Right renal pelvis (tissue), 4 donors: Measurements from ENCODE around the gene PGM2. TPM values are rescaled to one million over a fixed set of nuclear protein-coding genes. Genes with fewer than 3 reads are reported as not detected.
A peak's percentile ranks its signal among the peaks of the same experiment; 100 is the strongest.
"Not testable (repeated sequence)": the region's sequence is repeated elsewhere in the genome, so short reads cannot be mapped to it uniquely, and the experiment has no call there.

Source experiments
- DNase-seq, 4 donors: peaks; one replicate each; pipeline ENCODE4 v3.0.0-alpha.2; 2013; ENCODE audit warnings: low read depth in 4 of 4, low spot score in 3 of 4, missing footprints in 1 of 4
- polyA plus RNA-seq, 4 donors: library from polyadenylated mRNA; unstranded; fragments of 120-200 nt; gene quantifications; one replicate each; pipeline ENCODE4 v1.2.1, GENCODE V29; 2013; ENCODE audit not compliant: insufficient read length in 4 of 4

PGM2 gene
- polyA plus RNA-seq = 10 to 100 TPM; 37.3 to 41.4 (median 39.3) TPM

DNA sequence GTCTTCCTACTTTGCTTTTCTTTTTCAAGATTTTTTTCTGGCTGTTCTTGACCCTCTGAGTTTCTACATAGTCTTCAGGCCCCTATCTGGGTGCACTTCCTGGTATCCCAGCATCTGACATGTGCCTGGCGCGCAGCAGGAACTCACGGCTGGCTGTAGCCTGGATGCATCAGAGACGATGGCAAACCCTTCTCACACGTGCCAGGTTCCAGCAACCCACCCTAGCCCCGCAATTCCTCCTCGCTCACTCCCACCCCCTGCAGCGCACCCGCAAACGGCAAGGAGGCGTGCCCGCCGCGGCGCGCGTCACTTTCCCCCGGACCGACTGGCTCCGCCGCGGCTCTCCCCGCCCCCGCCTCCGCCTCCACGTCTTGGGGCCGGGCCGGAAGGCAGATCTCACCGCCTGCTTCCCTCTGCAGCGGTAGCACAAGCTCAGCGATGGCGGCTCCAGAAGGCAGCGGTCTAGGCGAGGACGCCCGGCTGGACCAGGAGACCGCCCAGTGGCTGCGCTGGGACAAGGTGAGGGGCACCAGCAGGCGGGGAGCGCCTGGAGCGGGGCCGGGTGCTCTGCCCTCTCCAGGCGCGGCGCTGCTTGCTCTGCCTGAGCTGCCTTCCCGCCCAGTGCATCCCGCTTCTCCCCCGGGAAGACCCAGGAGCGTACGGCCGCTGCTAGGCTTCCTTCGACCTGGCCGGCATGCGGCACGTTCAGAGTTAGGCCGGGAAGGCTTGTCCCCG lies at the start of gene PGM2:
Gene PGM2, plus strand, starts transcription at position 392 of the 735 bp plus-strand sequence. Its CDS starts 47 bp downstream, at position 439.
- peak; percentile 77 to 80 (median 78) for DNase-seq

DNA sequence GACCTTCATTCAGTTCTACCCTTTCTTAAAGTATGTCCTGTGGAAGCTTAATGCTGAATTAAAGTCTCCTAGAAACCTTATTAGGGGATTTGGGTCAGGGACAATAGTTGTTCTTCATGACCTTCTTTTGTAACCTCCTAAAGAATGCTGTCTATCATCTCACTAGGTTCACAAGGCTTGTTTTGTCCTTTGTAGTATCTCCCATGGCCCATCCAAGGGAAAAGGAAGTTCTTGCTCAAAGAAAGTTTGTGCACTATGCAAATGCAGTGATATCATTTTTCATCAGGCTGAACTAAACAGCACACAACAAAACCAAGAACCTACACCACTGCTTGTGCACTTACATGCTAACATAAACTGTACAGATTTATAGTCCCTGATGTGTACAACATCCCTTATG lies 46.6 kb upstream of the PGM2 start:
- no peak for DNase-seq

DNA sequence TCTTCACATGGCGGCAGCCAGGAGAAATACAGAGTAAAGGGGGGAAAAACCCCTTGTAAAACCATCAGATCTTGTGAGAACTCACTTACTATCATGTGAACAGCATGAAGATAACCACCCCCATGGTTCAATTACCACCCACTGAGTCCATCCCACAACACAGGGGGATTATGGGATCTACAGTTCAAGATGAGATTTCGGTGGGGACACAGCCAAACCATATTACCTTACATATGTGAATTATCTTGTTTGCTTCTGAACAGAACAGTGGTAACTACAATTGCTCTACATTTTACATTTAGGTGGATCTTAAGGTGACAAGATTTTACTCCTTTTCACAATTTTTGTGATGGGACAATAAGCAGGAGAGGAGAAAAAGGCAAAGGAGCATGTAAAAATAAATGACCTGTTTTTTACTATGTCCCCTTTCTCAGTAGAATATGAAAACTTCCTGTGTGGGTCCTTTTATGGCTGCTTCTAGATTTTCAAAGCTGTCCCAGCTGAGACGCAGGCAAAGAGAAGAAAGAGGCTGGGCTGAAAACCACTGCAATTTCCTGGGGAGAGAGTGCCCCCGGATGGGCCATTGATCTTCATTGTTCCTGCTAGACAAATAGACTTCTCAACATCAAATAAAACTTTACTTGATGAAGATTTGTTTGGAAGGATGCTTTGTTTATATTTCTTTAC lies 45.9 kb upstream of the PGM2 start:
- no peak for DNase-seq

DNA sequence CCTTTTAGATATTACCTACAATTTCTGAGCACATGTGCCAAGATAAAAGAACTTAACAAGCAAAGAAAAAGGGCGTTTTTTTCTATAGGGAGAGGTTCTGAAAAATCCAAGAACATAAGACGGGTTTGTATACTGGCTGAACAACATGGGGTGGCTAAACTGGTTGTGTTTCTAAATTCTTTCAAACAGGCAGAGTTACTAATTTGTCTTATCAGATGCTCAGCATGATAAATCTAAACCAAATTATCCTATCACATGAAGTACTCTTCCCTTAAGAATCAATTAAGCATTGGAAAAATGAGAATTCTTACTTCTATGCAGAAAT lies 45.4 kb upstream of the PGM2 start:
- no peak for DNase-seq

DNA sequence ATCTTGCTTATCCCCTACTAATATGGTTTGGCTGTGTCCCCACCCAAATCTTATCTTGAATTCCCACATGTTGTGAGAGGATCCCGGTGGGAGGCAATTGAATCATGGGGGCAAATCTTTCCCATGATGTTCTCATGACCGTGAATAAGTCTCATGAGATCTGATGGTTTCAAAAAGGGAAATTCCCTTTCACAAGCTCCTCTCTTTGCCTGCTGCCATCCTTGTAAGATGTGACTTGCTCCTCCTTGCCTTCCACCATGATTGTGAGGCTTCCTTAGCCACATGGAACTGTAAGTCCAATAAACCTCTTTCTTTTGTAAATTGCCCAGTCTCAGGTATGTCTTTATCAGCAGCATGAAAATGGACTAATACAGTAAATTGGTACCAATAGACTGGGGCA lies 40.2 kb upstream of the PGM2 start:
- not testable (repeated sequence) for DNase-seq

DNA sequence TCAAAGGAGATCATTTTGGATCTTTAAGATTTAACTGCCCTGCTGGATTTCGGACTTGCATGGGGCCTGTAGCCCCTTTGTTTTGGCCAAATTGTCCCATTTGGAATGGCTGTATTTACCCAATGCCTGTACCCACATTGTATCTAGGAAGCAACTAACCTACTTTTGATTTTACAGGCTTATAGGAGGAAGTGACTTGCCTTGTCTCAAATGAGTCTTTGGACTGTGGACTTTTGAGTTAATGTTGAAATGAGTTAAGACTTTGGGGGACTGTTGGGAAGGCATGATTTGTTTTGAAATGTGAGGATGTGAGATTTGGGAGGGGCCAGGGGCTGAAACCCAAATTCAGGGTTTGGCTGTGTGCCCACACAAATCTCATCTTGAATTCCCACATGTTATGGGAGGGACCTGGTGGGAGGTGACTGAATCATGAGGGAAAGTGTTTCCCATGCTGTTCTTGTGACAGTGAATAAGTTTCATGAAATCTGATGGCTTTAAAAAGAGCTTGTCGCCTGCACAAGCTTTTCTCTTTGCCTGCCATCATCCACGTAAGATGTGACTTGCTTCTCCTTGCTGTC lies 38.5 kb upstream of the PGM2 start:
- DNase-seq = not testable (repeated sequence)

DNA sequence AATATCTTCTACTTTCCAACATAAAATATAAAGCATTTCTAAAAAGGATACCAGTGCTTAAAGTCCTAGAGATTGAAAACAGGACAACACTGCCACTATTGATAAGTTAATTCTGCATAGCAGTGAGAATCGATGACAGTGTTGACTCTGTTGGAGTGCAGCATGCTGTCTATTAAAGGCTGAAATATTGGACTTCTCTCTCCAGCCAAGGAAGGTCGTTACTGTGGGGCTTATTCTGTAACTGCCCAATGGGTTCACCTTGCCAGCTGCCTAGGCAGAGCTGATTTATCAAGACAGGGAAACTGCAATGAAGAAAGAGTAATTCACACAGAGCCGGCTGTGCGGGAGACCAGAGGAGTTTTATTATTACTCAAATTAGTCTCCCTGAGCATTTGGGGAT lies 37.7 kb upstream of the PGM2 start:
- no peak for DNase-seq

DNA sequence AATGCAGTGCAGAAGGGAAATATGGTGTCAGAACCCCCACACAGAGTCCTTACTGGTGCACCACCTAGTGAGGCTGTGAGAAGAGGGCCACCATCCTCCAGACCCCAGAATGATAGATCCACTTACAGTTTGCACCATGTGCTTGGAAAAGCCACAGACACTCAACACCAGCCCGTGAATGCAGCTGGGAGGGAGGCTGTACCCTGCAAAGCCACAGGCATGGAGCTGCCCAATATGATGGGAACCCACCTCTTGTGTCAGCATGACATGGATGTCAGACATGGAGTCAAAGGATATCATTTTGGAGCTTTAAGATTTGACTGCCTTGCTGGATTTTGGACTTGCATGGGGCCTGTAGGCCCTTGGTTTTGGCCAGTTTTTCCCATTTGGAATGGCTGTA lies 34.2 kb upstream of the PGM2 start:
- DNase-seq = no peak

DNA sequence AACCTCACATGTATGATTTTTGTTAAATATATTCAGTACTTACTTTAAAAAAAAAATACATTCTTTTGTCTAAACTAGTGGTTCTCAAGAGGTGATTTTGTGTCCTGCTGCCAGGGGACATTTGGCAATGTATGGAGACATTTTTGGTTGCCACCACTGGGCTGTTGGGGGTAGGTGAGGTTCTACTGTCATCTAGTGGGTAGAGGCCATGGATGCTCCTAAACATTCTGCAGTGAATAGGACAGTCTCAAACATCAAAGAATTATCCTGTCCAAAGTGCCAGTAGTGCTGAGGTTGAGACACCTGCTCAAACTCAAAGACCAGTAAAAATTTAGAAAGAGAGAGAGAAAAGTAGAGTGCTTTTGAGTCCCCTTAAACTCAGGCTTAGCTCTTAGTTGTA lies 32.9 kb upstream of the PGM2 start:
- no peak for DNase-seq

DNA sequence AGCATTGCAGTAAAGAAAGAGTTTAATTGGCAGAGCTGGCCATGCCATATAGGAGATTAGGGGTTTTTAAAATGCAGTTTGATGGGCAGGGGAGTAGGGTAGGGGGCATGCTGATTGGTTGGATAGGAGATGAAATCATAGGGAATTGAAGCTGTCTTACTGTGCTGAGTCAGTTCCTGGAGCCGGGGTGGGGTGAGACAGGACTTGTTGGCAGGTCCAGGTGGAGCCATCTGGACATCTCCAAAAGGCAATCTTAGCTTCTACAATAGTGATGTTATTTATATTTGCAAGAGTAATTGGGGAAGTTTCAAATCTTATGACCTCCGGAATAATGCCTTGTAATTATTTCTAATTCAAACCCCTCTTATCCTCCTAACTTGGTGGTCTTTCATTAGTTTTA lies 32.4 kb upstream of the PGM2 start:
- DNase-seq = no peak

DNA sequence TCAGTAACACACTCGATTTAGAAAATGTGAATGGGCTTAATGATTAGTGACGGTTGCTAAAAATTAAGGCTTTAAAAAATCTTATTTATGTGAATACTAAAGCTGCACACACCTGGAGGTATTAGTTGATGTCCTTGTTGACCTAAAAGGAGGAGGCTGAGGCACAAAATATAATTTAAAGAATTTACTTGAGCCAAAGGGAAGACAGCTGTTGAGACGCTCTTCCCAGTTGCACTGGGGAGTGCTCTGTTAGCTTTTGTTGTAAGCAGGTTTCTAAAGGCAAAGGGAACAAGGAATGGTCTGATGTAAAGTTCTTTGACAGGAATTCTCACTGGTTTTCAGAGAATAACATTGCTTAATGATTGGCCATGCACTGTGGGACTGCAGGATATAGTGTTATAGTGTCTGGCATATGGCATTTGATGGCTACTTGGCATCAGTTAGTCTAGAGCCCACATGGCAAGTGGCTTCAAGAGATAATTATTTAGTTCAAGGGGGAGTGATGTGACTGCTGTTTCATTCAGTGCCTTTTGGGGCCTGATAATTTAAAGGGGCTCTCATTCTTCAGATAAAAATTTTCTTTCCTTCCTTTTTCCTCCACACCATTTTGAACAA lies 30.8 kb upstream of the PGM2 start:
- no peak for DNase-seq

DNA sequence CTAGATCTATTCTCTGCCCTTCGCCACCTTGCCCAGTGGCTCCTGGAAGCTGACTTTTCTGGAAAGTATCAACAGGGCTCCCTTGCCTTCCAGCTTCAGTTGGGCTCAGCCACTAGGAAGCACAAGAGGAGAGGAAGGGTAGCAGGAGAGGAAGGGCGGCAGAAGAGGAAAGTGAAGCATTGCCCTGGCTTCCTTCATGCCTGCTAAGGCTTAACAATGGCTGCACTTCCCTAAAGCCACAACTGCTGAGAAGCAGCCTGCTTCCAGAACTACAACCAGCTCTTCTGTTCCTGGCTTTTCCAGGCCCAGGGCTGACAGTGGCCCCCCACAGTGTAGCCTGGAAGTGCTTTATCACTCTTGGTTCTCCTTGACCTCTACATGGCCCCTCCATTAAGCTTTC lies 29.1 kb upstream of the PGM2 start:
- DNase-seq = no peak

DNA sequence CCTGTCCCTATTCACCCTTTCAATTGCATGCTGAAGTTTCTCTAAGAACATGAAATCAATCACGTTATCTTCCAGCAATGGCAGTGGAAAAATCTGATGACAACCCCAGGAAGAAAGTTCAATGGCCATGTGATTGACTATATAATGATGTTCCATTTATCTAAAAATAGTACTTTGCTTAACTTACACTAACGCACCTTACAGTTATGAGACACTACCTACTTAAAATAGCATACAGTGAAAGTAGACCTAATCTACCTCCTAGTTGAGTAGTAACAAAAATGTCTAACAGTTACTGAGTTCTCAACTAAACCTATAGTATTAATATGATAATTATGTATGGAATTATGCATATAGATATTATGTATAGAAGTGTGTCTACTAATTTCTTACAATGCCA lies 28.6 kb upstream of the PGM2 start:
- no peak for DNase-seq

DNA sequence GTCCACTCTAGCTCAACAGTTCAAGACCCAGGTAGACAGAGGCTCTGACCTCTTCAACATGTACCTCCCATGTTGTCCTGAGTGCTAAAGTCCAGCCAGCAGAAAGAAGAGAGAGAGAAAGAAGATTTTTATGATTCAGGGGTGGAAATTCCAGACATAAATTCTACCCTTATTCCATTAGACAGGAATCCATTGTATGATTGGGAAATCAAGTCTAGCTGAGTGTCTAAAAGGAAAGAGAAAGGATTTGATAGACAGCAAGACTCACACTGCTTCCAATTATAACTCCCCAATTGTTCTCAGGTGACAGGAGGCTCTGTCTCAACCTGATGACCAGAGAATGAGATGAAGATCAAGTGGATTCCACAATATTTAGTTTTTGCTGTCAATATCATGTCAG lies 27.9 kb upstream of the PGM2 start:
- DNase-seq = no peak

DNA sequence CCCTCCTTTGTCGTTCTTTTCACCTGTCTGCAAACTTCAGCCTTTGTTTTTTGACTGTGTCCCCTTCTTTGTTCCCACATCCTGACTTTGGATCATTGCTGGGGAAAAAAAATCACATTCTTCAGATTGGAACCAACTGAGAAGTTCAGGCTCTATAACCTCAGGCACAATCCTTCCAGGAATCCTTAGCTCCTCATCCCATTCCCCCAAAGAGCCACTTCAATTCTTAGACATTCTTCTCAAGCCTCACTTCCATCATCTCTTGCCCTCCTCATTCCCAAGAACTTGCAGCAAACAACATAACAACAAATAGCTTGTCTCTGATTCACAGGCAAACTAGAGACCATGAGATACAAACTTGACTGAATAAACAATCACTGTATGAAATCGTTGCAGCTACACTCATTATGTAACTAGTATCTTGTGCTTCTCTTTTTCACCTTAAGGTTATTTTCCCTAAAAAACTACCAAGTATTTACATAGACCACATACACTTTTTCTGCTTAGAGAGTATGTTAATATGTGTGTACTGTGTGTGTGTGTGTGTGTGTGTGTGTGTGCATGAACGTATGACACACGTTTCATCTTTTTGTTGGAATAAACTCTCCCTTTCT lies 26.4 kb upstream of the PGM2 start:
- DNase-seq = no peak

DNA sequence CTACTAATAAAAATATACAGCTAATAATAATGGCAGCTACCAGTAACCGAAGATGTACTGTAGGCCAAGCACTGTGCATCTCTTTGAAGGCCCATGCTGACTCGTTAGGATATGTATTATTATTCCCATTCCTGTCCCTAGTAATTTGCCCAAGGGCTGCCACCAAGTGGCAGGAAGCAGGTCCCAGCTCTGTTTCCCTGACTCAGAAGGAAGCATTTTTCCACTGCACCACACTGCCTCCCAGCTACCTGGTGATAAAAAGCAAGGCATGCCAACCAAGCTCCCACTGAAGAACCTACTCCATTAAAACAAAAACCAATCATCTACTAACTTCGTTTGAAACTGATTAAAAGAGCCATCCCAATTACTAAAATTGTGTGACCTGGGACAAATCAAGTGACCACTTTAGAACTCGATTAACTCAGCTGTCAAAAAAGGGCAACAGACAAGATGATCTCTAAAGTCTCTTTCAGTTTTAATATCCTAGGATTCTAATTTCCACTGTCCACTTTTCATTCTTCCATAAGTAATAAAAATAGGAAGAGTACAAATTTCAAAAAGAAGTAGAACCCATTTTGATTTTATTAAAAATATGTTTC lies 24.3 kb upstream of the PGM2 start:
- DNase-seq = peak in 3 of 4 donors; percentile 57 to 67 (median 65)

DNA sequence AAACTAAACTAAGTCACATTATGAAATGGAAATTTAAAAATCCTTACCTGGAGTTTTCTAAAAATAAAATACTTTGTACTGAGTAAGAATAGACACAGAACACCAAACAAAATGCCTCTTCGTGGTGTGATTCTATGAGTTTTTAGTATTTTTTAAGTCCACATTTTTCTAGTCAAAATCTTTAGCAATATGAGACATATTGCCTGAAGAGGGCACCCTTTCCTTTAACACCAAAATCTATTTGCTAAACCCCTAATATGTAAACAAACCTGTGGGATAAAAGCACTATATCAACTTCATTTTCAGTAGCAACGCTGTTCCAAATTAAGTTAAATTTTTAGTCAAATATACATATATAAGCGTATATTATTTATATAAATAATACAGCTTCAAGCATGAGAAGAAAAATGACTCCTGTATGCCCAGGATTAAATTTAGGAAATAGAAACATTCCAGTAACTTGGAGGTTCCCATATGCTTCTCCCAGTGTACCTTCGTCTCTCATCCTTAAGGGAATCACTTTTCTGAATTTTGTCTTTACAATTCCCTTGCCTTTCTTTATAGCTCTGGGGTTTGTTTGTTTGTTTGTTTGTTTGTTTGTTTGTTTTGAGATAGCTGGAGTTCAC lies 23.0 kb upstream of the PGM2 start:
- no peak for DNase-seq

DNA sequence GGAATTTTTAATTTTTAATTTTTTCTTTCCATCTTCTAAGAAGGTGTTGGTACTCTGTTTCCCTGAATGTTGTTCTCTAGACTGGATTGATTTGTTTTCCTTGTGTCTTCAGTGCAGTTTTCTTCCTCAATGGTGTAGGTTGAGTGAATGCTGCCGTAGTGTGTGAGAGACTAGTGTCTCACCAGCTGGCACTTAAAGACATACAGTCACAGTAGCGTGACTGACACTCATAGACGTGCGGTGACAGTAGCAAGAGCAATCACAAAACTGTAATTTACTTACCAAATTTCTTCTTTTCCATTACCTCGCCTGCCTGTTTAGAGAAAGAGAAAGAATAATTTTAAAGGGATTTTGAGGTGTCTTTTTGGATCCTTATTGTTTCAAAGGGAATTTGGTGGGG lies 21.4 kb upstream of the PGM2 start:
- DNase-seq = no peak

DNA sequence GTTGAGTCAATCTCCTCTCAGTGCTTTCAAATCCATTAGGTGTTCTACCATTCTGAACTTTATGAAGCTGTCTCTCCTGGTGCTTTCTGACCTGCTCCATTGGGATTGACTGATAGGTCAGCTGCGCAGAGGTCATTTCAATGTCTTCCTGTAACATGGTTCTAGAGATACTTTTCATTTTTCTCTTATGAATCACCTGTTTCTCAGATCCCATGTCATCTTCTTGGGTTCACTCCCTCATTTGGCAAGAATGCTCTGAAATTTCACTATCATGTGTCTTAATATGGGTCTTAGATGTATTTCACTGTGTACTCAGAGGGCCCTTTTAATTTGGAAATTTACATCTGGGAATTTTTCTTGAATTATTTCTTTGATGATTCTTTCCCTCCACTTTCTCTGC lies 13.8 kb upstream of the PGM2 start:
- DNase-seq = no peak

DNA sequence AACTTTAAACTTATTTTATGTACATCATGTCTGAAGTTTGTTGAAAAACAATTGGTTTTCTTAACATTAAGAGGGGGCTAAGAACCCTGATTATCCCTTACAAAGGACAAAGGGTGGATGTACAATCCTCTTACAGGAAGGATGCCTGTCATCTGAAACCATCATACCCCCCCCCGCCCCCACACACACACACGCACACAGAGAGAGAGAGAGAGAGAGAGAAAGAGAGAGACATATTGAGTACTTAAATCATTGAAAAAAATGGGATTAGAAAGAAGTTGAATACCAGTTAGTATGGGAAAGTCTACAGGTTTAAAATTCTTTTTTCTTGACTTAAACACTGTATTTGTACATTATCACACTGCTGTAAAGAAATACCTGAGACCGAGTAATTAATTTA lies 10.9 kb upstream of the PGM2 start:
- no peak for DNase-seq
